Stimulated activated CD8-positive, alpha-beta memory T cell treated with anti-CD3 and anti-CD28 coated beads, Interleukin-12 subunit alpha, Interleukin-12 subunit beta, amount 100 ng/mL, for 1 hour (primary cell): ENCODE results near the gene DBP.

ENCODE experiments used
- DNase-seq: peaks from one replicate; pipeline ENCODE4 v3.0.0-alpha.2; 2020; ENCODE audit warnings: low read depth

Gene DBP

GRCh38 chr19:48627201-48627864 is 9.8 kb downstream of the DBP start:
- DNase-seq, result no peak

DNA sequence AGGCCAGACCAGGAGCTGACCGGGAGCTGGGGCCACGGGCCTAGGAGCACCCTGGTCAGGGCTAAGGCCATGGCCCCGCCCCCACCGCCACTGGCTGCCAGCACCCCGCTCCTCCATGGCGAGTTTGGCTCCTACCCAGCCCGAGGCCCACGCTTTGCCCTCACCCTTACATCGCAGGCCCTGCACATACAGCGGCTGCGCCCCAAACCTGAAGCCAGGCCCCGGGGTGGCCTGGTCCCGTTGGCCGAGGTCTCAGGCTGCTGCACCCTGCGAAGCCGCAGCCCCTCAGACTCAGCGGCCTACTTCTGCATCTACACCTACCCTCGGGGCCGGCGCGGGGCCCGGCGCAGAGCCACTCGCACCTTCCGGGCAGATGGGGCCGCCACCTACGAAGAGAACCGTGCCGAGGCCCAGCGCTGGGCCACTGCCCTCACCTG is 11.3 kb downstream of the DBP start:
- DNase-seq, result no peak

GRCh38 chr19:48624791-48625723 is 12.1 kb downstream of the DBP start:
- no peak for DNase-seq

GRCh38 chr19:48624067-48624594 is 13.0 kb downstream of the DBP start:
- DNase-seq, result peak; percentile 91

DNA sequence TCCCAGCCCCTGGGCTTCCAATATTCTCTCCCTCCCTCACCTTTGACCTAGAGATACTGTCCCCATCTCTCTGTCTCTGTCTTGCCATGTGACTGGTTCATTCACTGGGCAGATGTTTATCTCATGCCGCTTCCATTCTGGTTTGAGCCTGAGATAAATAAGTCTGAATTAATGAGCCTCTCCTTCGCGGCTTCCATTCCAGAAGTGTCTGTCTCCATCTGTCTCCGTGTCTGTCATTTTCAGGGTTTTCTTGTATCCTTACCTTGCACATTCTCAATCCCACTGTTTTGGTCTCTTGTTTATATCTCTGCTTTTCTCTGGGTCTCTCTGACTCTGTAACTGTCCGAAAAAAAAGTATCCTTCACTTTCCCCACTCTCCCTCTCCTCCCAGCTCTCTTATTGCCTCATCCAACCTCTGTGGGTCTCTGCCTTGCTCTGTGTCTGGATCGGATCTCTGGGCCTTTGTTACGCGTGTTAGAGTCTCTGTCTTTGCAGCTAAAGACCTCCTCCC is 13.6 kb downstream of the DBP start:
- DNase-seq, result no peak

DNA sequence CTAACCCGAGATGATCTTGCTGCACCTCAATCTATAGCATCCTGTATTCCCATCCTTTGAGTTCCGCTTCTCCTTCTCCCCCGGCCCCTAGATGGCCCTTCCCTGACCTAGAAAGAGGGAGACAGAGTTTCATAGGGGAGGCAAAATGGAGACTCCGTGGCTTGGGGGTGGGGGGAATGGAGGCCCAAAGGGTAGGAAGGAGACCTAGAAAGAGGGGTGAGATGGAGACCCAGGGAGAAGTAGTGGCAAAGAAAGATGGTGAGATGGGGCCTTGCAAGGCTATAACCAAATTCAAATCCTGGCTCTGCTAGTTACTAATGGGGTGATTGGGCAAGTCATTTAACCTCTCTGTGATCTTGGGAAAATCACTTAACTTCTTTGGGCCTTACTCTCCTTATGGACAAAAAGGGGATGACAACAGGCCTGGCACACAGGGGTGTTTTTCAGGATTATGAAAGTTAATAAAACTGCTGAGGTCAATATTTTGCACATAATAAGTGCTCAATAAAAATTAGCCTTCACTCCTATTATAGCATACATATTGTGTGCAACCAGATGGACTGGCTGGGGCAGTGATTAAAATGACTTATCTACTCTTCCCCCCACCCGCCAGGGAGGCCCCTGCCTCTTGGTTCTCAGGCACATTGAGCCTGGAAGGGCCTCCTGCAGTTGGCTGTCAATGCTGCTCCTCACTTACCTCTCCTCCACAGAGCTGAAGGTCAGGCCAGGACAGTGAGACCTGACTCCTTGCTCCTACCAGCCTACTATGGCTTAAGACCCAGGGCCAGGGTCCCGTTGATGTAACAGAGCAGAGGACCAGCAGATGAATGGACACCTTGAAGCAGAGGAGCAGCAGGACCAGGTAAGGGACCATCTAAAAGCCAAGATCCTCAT is 17.2 kb downstream of the DBP start:
- DNase-seq, result no peak

GRCh38 chr19:48618916-48619691 is 18.1 kb downstream of the DBP start, which contains the start of the genes RPL18 and SPHK2:
TSS of gene RPL18 (minus strand) at chr19:48619178. CDS start at chr19:48619143, 35 bp downstream.
TSS of gene SPHK2 (plus strand) at chr19:48619506. CDS start at chr19:48620515, 1,009 bp downstream.
- DNase-seq, result peak; percentile 91

DNA sequence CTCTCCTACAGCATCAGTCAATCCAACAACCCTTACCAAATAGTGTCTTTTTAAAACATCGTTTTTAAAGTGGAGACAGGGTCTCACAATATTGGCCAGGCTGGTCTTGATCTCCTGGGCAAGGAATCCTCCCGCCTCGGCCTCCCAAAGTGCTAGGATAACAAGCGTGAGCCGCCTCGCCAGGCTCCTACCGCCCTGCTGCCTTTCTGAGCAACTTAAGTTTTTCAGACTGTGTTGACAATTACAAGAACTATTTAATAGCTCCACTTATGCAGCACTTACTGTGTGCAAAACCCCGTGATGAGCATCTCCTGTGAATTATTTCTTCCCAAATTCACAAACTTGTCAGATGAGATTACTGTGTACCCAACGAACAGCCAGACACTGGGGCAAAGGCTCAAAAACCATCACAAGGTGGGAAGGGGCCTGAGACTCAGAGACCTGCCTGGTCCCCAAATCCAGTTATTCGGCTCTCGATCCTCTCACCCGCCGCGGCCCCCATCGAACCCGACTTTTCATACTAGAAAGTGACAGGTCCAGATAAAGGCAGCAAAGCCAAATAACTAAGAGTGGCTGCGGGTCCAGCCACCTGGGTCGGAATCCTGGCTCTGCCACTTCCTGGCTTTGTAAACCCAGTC is 18.8 kb downstream of the DBP start:
- DNase-seq, result no peak

DNA sequence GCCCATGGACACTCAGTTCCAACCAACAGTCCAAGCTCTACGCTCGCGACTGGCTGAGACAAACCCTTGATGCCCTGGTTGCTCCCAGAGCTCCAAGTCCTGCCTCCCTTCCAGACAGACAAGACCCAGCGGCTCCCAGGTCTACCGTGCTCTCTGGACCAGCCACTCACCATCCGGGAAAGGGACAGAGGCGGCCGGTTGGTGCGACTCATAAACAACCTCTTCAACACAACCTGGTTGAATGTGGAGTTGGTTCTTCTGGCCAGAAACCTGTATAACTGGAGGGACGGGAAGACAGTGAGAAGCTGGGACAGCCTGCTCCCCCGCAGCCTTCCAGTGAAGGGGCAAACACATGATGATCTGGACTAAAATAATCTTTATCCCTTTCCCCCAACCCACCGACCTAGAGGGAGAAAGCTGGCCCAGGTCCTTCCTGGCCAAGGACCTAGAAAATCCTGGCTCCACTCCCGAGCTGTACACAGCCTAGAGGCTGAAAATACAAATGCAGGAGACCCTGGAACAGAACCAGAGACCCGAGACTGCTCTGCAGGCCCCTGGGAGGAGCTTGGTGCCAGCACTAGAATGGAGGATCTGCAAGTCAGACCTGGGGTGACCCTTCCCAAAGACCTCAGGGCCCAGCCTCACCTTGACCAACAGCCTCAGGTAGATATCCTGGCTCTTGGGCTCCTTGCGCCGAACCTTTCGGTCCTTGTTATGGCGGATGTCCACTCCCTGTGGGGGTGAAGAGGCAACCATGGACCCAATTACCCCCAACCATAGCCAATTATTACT is 19.8 kb downstream of the DBP start:
- DNase-seq, result no peak

DNA sequence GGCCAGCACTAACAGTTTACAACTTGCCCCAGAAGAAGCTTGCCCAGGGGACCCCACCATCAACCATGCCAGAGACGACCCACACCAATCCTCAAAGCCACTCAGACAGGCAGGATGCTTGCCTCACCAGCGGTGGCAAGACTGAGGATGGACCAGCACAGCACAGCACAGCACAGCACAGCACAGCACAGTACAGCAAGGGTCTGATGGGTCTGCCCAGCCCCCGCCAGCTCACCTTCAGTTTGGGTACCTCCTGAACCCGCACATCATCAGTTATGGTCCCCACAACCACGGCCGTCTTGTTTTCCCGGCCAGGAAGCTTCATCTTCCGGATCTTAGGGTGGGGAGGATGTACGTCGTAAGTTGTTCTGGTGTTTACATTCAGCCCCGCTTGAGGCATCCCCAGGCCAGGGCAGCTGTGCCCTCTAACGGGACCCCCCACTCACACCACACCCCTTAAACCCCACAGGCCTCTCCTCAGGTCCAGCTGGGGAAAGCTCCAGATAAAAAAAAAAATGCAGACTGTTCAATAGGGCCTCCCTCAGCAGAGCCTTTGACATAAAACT is 20.6 kb downstream of the DBP start:
- DNase-seq, result no peak

DNA sequence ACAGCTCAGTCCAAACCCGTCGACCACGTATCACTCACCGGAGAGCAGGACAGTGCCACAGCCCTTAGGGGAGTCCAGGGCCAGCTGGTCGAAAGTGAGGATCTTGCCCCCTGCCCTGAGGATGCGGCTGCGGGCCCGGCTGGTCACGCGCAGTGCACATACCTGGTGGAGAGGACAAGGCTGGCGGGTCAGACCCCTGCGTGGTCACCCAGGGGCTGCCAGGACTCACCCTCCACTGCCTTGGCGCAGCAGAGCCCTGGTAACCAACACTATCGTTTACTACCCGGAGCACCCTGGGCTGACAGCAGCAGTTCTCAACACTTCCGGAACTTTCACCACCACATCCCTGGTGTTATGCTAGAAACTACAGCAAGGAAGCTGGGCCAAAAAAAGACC is 21.1 kb downstream of the DBP start:
- DNase-seq, result no peak

DNA sequence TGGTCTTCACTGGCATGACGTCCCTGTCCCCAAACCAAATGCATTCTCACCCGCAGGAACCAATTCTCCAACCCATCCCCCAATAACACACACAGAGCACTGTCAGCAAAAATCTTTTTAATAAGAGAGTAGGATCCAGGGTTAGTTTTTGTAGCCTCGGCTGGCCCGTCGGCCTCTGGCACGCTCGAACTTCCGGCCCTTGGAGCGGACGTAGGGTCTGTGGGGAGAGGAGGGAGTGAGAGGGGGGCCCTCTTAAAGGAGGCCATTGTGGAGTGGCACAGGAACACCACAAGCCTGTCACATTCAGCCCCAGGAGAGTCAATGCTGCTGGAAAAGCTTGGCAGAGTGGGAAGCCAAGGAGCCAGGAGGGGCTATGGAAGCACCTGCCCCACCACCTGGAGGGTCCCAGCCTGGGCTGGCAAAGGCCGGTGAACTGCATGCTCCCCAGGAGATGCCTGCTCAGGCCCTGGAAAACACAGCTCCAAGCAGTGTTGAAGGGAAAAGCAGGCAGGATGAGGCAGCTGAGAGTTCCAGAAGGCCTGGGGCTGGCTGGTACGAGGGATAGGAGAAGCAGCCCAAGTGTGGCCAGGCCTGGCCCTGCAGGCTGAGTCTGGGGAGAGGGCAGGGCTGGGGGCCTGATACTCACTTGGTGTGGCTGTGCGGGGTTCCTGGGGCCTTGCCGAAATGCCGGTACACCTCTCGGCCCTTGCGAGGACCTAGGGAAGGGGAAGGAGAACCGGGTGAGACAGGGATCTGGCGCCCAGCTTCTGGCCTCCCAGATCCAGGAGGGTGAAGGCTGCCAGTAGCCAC is 21.7 kb downstream of the DBP start:
- DNase-seq, result no peak

DNA sequence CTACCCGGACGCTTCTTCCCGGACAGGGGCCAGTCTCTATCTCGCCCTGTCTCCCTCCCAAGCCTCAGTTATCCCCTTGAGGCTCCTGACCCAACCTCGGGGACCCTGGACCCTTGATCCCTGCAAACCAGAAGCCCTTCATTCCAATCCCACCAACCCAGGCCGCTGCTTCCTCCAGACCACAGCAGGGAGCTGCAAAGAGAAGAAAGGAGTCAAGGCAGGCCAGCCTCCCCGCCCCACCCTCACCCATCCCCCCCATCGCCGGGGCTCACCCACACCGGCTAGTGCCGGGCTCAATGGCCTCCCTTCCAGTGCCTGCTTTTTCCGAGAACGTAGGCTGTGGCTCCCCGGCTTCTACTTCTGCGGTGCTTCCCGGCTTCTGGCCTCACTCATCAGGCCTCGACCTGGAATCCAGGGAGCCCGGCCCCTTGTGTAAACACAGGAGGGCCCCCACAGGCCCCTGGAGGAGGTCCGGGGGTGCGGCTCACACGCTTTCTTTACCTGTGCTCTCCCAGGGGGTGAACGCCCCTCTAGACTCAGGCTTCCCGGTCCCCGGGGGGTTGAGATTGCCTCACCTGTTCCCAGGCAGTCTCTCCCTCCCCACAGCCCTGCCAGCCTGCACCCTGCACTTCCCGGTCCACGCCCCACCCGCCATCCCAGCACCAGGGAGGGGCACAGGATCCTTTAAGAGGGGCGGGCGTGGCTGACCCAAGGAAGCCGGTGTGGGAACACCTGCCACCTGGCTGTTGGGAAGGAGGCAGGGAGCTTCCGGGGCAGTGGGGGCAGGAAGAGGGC is 22.5 kb downstream of the DBP start, which contains the start of gene FAM83E:
TSS of gene FAM83E (minus strand) at position 641 of the 795 bp plus-strand sequence. CDS start 1,704 bp downstream, outside the sequence.
- no peak for DNase-seq

DNA sequence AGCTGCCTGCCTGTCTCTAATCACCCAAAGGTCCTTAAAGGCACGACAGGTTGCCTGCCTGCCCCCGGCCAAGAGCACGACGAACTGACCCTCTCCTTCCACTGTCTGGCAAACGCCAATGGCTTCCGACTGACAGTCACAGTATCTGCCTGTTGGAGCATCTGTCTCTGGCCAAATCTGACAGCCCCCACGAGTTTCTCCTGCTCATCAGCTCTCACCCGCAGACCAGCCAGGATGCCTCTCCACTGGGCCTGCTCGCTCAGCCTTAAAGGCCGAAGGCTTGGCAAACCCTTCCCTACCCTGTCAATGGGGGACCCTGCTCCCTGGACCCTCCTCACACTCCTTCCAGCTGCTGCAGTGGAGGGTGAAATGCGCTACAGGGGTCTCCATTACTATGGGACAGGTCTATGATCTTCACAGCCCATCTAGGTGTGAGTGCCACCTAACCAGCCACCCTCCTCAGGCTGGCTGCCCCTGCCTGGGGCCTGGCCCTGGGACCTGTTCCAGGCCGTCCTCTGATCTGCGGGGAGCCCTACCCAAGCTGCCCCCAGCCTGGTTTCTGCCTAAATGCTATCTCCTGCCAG is 23.2 kb downstream of the DBP start:
- no peak for DNase-seq

GRCh38 chr19:48613024-48613851 is 23.9 kb downstream of the DBP start:
- no peak for DNase-seq

GRCh38 chr19:48611872-48612271 is 25.3 kb downstream of the DBP start:
- DNase-seq, result no peak
